Naive thymus-derived CD4-positive, alpha-beta T cell (primary cell): Measurements from ENCODE around the gene ASB1. TPM values are rescaled to one million over a fixed set of nuclear protein-coding genes. Genes with fewer than 3 reads are reported as not detected.
A peak's percentile ranks its signal among the peaks of the same experiment; 100 is the strongest.

Source experiments
- ATAC-seq: fragments of 150-1000 bp; cut with Tn5 transposase; 2 replicates; pipeline ENCODE4 v1.10.0; 2021; ENCODE audit warnings: mild to moderate bottlenecking, moderate library complexity
- CTCF ChIA-PET: fragments of 350-600 bp; sonication (Branson Sonifier 250); formaldehyde crosslinking; loops from one replicate; lab custom pipeline; 2021; ENCODE audit warnings: antibody characterized with exemption; lab: Charles Lee
- POLR2A ChIA-PET: fragments of 350-600 bp; sonication (Branson Sonifier 250); formaldehyde crosslinking; loops from one replicate; lab custom pipeline; 2021; ENCODE audit warnings: antibody characterized with exemption, inconsistent platforms; lab: Charles Lee
- DNase-seq, 9 donors: peaks; one replicate each; pipeline versions ENCODE4 v3.0.0 to v3.0.0-alpha.2; 2020 to 2022; ENCODE audit warnings: mixed read lengths in 1 of 9
- H3K27ac ChIP-seq: one replicate; pipeline ENCODE4 v1.7.0; 2013; ENCODE audit warnings: mild to moderate bottlenecking, low read depth, low read length, moderate library complexity
- H3K27me3 ChIP-seq, 2 donors: one replicate each; pipeline ENCODE4 v1.7.0; 2013; ENCODE audit warnings: low read length in 2 of 2, mild to moderate bottlenecking in 2 of 2, moderate library complexity in 2 of 2; ENCODE audit not compliant: control insufficient read depth in 2 of 2, insufficient read depth in 2 of 2
- H3K36me3 ChIP-seq, 3 experiments: 1 replicate in 2 of 3; 2 replicates in 1 of 3; pipeline ENCODE4 v1.7.0; 2013; ENCODE audit warnings: low read length in 3 of 3, mild to moderate bottlenecking in 3 of 3, moderate library complexity in 1 of 3; ENCODE audit not compliant: insufficient read depth in 3 of 3, control insufficient read depth in 2 of 3
- H3K4me1 ChIP-seq, 2 donors: one replicate each; pipeline ENCODE4 v1.7.0; 2013; ENCODE audit warnings: low read length in 2 of 2, mild to moderate bottlenecking in 2 of 2, moderate library complexity in 1 of 2; ENCODE audit not compliant: control insufficient read depth in 2 of 2, insufficient read depth in 2 of 2
- H3K4me3 ChIP-seq: 2 replicates; pipeline ENCODE4 v1.7.0; 2013; ENCODE audit warnings: mild to moderate bottlenecking, low read length
- H3K9me3 ChIP-seq, 3 experiments: 1 replicate in 2 of 3; 2 replicates in 1 of 3; pipeline ENCODE4 v1.7.0; 2013; ENCODE audit warnings: low read length in 3 of 3; ENCODE audit not compliant: control insufficient read depth in 2 of 3
- H3K27ac Mint-ChIP-seq, 9 donors: one replicate each; pipeline ENCODE4 v1.8.0; 2020 to 2022; ENCODE audit warnings: mixed read lengths in 9 of 9, mild to moderate bottlenecking in 8 of 9, moderate library complexity in 5 of 9, inconsistent platforms in 2 of 9
- H3K27me3 Mint-ChIP-seq, 5 donors: one replicate each; pipeline ENCODE4 v1.8.0; 2021 to 2022; ENCODE audit warnings: mixed read lengths in 5 of 5, mild to moderate bottlenecking in 1 of 5
- H3K36me3 Mint-ChIP-seq, 5 donors: one replicate each; pipeline ENCODE4 v1.8.0; 2020 to 2022; ENCODE audit warnings: mixed read lengths in 5 of 5, mild to moderate bottlenecking in 3 of 5, inconsistent platforms in 1 of 5
- H3K4me1 Mint-ChIP-seq, 7 donors: one replicate each; pipeline ENCODE4 v1.8.0; 2020 to 2022; ENCODE audit warnings: mixed read lengths in 7 of 7, mild to moderate bottlenecking in 3 of 7, inconsistent platforms in 1 of 7
- H3K4me3 Mint-ChIP-seq, 10 donors: one replicate each; pipeline ENCODE4 v1.8.0; 2020 to 2022; ENCODE audit warnings: mild to moderate bottlenecking in 10 of 10, mixed read lengths in 10 of 10, moderate library complexity in 6 of 10, inconsistent platforms in 2 of 10
- H3K9me3 Mint-ChIP-seq, 11 donors: one replicate each; pipeline ENCODE4 v1.8.0; 2020 to 2022; ENCODE audit warnings: mixed read lengths in 11 of 11, mild to moderate bottlenecking in 4 of 11, inconsistent platforms in 1 of 11, moderate library complexity in 1 of 11
- intact Hi-C, 2 donors: fragments of 100-400 bp; cut with micrococcal nuclease; formaldehyde crosslinking; loops; one replicate each; pipeline ENCODE4 v1.15.1; 2023
- polyA plus RNA-seq, 2 donors: library from polyadenylated mRNA; unstranded; fragments of 300-500 nt; fragmentation: Illumina TruSeq; gene quantifications; one replicate each; pipeline ENCODE4 v1.2.3, GENCODE V29; 2021
- total RNA-seq, 6 experiments: library from RNA in 5 of 6; stranded (reverse) in 5 of 6; gene quantifications; 1 replicate in 5 of 6; 2 replicates in 1 of 6; pipeline ENCODE4 v1.2.3 and lab custom pipeline; 2021 to 2026

Gene ASB1
- total and polyA plus RNA-seq, 7 experiments from 2014 or later: 17.5 to 55.2 (median 29.3) TPM

GRCh38 chr2:238484522-238485452 lies 58.1 kb downstream of the ASB1 start:
- H3K27ac Mint-ChIP-seq: no peak overlapping the region
- Histone ChIP-seq H3K9me3 (peaks cover 0 to 9% (median 8%) of the 10 kb centered on the region in 3 experiments), H3K4me1 (no peaks in the 10 kb centered on the region), H3K27me3 (no peaks in the 10 kb centered on the region), H3K4me3 (no peak overlapping the region), H3K27ac (no peak overlapping the region), H3K36me3 (no peaks in the 10 kb centered on the region)
- no peaks in the 10 kb centered on the region for H3K4me1 Mint-ChIP-seq
- peaks cover 0 to 12% (median 0%) of the 10 kb centered on the region in 5 donors for H3K36me3 Mint-ChIP-seq
- DNase-seq (no peak), ATAC-seq (no peak)
- H3K4me3 Mint-ChIP-seq: no peak overlapping the region
- no peaks in the 10 kb centered on the region for H3K27me3 Mint-ChIP-seq
- peaks cover 0 to 16% (median 8%) of the 10 kb centered on the region in 11 donors for H3K9me3 Mint-ChIP-seq
- CTCF ChIA-PET: no interaction called here
- POLR2A ChIA-PET: no interaction called here
- intact Hi-C loops: no loop called here

DNA sequence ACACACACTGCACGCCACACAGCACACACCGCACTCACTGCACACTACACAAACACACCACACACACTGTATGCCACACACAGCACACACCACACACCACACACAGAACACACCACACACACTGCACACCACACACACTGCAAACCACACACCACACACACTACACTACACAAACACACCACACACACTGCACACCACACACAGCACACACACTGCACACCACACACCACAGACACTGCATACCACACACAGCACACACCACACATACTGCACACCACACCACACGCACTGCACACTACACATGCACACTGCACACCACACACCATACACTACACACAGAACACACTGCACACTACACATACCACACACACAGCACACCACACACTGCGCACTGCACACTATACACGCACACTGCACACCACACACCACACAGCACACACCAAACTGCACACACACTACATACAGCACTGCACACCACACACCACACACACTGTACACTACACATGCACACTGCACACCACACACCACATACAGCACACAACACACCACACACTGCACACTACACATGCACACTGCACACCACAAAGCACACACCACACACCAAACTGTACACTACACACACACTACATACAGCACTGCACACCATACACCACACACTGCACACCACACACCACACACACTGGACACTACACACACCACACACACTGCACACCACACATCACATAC lies 59.6 kb downstream of the ASB1 start:
- ATAC-seq (peak; percentile 30), DNase-seq (no peak)
- no peaks in the 10 kb centered on the region for H3K4me1 Mint-ChIP-seq
- H3K9me3 Mint-ChIP-seq: peaks cover 0 to 3% (median 0%) of the 10 kb centered on the region in 11 donors
- no peaks in the 10 kb centered on the region for H3K27me3 Mint-ChIP-seq
- H3K4me3 Mint-ChIP-seq: no peak overlapping the region
- intact Hi-C loops: no loop called here
- H3K27ac Mint-ChIP-seq: no peak overlapping the region
- CTCF ChIA-PET: no interaction called here
- POLR2A ChIA-PET: no interaction called here
- no peaks in the 10 kb centered on the region for H3K36me3 Mint-ChIP-seq
- H3K4me3 ChIP-seq: no peak overlapping the region
- no peaks in the 10 kb centered on the region for H3K36me3 ChIP-seq
- H3K9me3 ChIP-seq: no peaks in the 10 kb centered on the region
- H3K27ac ChIP-seq: no peak overlapping the region
- H3K4me1 ChIP-seq: no peaks in the 10 kb centered on the region
- H3K27me3 ChIP-seq: no peaks in the 10 kb centered on the region

- Histone ChIP-seq H3K27me3 (no peaks in the 10 kb centered on the region), H3K4me1 (no peaks in the 10 kb centered on the region), H3K4me3 (no peak overlapping the region), H3K27ac (no peak overlapping the region), H3K36me3 (no peaks in the 10 kb centered on the region), H3K9me3 (no peaks in the 10 kb centered on the region)
- Mint-ChIP-seq H3K9me3 (no peaks in the 10 kb centered on the region), H3K4me1 (peaks cover 0 to 5% (median 3%) of the 10 kb centered on the region in 7 donors), H3K27me3 (peaks cover 0 to 4% (median 0%) of the 10 kb centered on the region in 5 donors), H3K36me3 (no peaks in the 10 kb centered on the region), H3K27ac (no peak overlapping the region), H3K4me3 (no peak overlapping the region)
- CTCF ChIA-PET: no interaction called here
- DNase-seq: no peak
- intact Hi-C loops: no loop called here
- ATAC-seq: no peak
- POLR2A ChIA-PET: no interaction called here
Observed at GRCh38 chr2:238487134-238487533, 60.4 kb downstream of the ASB1 start.

GRCh38 chr2:238487652-238488346 lies 61.1 kb downstream of the ASB1 start:
- no peak overlapping the region for H3K27ac ChIP-seq
- H3K27me3 Mint-ChIP-seq: peaks cover 0 to 6% (median 0%) of the 10 kb centered on the region in 5 donors
- DNase-seq: no peak
- ChIA-PET POLR2A (no interaction called here), CTCF (no interaction called here)
- H3K36me3 ChIP-seq: no peaks in the 10 kb centered on the region
- H3K36me3 Mint-ChIP-seq: no peaks in the 10 kb centered on the region
- no peak for ATAC-seq
- no peak overlapping the region for H3K27ac Mint-ChIP-seq
- H3K27me3 ChIP-seq: no peaks in the 10 kb centered on the region
- H3K4me1 Mint-ChIP-seq: peaks cover 3 to 12% (median 8%) of the 10 kb centered on the region in 7 donors
- H3K4me3 ChIP-seq: no peak overlapping the region
- intact Hi-C loops: no loop called here
- no peaks in the 10 kb centered on the region for H3K9me3 ChIP-seq
- no peaks in the 10 kb centered on the region for H3K9me3 Mint-ChIP-seq
- peaks cover 0 to 4% of the 10 kb centered on the region in 2 donors for H3K4me1 ChIP-seq
- no peak overlapping the region for H3K4me3 Mint-ChIP-seq

DNA sequence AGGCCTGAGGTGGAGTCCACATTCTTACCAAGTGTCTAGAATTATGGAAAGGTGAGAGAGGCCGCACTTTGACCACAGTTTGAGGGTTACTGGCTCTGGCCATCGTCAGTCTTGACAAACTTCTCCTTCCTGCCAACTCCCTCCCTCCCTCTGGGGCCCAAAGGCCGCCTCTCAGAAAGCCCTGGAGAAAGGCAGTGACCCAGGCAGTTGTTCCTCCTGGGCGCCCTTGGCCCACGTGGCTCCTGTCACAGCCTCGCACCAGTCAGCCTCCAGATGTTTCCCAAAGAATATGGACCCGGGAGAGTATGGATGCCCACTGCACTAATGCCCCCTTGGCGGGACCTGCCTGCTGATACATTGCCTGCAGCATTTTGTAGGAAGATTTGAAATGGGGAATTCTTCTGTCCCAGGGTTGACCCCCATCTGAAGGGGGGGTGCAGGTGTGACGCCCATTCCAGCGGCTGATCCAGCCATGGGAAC lies 61.7 kb downstream of the ASB1 start:
- ATAC-seq (no peak), DNase-seq (no peak)
- Histone ChIP-seq H3K27me3 (no peaks in the 10 kb centered on the region), H3K27ac (no peak overlapping the region), H3K9me3 (no peaks in the 10 kb centered on the region), H3K4me3 (no peak overlapping the region), H3K4me1 (peaks cover 0 to 10% of the 10 kb centered on the region in 2 donors), H3K36me3 (no peaks in the 10 kb centered on the region)
- CTCF ChIA-PET: no interaction called here
- H3K4me3 Mint-ChIP-seq: no peak overlapping the region
- H3K27me3 Mint-ChIP-seq: peaks cover 0 to 6% (median 0%) of the 10 kb centered on the region in 5 donors
- no peak overlapping the region for H3K27ac Mint-ChIP-seq
- POLR2A ChIA-PET: no interaction called here
- peaks cover 8 to 18% (median 13%) of the 10 kb centered on the region in 7 donors for H3K4me1 Mint-ChIP-seq
- intact Hi-C loops: no loop called here
- H3K9me3 Mint-ChIP-seq: no peaks in the 10 kb centered on the region
- no peaks in the 10 kb centered on the region for H3K36me3 Mint-ChIP-seq

DNA sequence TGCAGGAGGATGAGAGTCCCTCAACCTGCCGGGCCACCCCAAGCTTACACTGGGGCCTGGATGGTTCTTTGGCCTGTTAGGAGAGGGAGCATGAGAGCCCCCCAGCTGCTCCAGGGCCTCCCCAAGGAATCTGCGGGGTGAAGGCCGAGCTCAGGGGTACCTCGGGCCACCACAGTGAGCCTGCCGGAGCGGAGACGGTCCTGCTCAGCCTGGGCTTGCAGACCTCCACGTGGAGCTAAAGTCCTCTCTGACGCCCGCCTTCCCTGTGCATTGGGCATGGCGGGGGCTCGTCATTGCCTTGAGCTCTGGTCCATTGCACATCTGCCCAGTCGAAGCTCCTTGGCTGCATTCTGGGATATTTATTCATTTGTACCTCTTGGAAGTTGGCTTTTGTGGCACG lies 62.7 kb downstream of the ASB1 start:
- Mint-ChIP-seq H3K4me1 (peaks cover 17 to 28% (median 23%) of the 10 kb centered on the region in 7 donors), H3K27me3 (peaks cover 0 to 6% (median 0%) of the 10 kb centered on the region in 5 donors), H3K36me3 (no peaks in the 10 kb centered on the region), H3K27ac (no peak overlapping the region), H3K9me3 (no peaks in the 10 kb centered on the region), H3K4me3 (no peak overlapping the region)
- no peaks in the 10 kb centered on the region for H3K27me3 ChIP-seq
- no peak overlapping the region for H3K27ac ChIP-seq
- no peaks in the 10 kb centered on the region for H3K9me3 ChIP-seq
- ATAC-seq: no peak
- H3K36me3 ChIP-seq: no peaks in the 10 kb centered on the region
- H3K4me3 ChIP-seq: no peak overlapping the region
- POLR2A ChIA-PET: interaction anchor here (0.6 kb wide), 1 partner anchor 198 kb away, joined by 3 read pairs; no protein-coding TSS in a partner anchor
- intact Hi-C loops: no loop called here
- DNase-seq: no peak
- CTCF ChIA-PET: no interaction called here
- H3K4me1 ChIP-seq: peaks cover 3 to 21% of the 10 kb centered on the region in 2 donors
